CD14-positive monocyte (primary cell): ENCODE data around the gene ARRB1. TPM values are rescaled to one million over a fixed set of nuclear protein-coding genes. Genes with fewer than 3 reads are reported as not detected.

Experiments
- DNase-seq, 3 donors: peaks; one replicate each; pipeline ENCODE4 v3.0.0-alpha.2; 2011 to 2022
- H2AFZ ChIP-seq: 2 replicates; pipeline ENCODE4 v1.6.0; 2012; ENCODE audit warnings: mild to moderate bottlenecking, low read depth, low read length, inconsistent platforms; ENCODE audit not compliant: insufficient read depth, poor library complexity, severe bottlenecking
- H3K27ac ChIP-seq, 2 donors: 1 replicate in 1 of 2; 2 replicates in 1 of 2; pipeline ENCODE4 v1.5.1; 2012 to 2013; ENCODE audit warnings: low read length in 2 of 2, control low read depth in 1 of 2, inconsistent platforms in 1 of 2, low read depth in 1 of 2, mild to moderate bottlenecking in 1 of 2
- H3K27me3 ChIP-seq, 2 donors: one replicate each; pipeline versions ENCODE4 v1.6.0 to v1.6.1; 2011 to 2013; ENCODE audit warnings: low read length in 2 of 2; ENCODE audit not compliant: control insufficient read depth in 2 of 2, insufficient read depth in 2 of 2
- H3K36me3 ChIP-seq, 2 donors: replicated peaks in 1 of 2; 1 replicate in 1 of 2; 2 replicates in 1 of 2; pipeline versions ENCODE4 v1.5.1 to v1.6.1; 2012 to 2013; ENCODE audit warnings: low read length in 2 of 2, control low read depth in 1 of 2, inconsistent platforms in 1 of 2, mild to moderate bottlenecking in 1 of 2; ENCODE audit not compliant: insufficient read depth in 2 of 2, control insufficient read depth in 1 of 2
- H3K4me1 ChIP-seq, 2 donors: 1 replicate in 1 of 2; 2 replicates in 1 of 2; pipeline versions ENCODE4 v1.5.1 to v1.6.1; 2012 to 2013; ENCODE audit warnings: low read length in 2 of 2, control low read depth in 1 of 2, inconsistent platforms in 1 of 2, mild to moderate bottlenecking in 1 of 2, moderate library complexity in 1 of 2; ENCODE audit not compliant: insufficient read depth in 2 of 2, control insufficient read depth in 1 of 2
- H3K4me2 ChIP-seq: replicated peaks from 2 replicates; pipeline ENCODE3; 2012; ENCODE audit warnings: low read length, moderate library complexity, mild to moderate bottlenecking; ENCODE audit not compliant: poor library complexity, severe bottlenecking; ENCODE audit errors: extremely low read depth
- H3K4me3 ChIP-seq, 3 experiments: fragments of 200-600 bp in 1 of 3; sonication (generic) in 1 of 3; replicated peaks in 1 of 3; 1 replicate in 2 of 3; 2 replicates in 1 of 3; pipeline ENCODE4 v1.5.1; 2011 to 2013; ENCODE audit warnings: low read length in 3 of 3, mild to moderate bottlenecking in 3 of 3, control low read depth in 2 of 3, low read depth in 2 of 3, inconsistent platforms in 1 of 3, moderate library complexity in 1 of 3
- H3K79me2 ChIP-seq: 2 replicates; pipeline ENCODE4 v1.6.0; 2012; ENCODE audit warnings: mild to moderate bottlenecking, control low read depth, inconsistent platforms, low read length, moderate library complexity; ENCODE audit not compliant: insufficient read depth
- H3K9ac ChIP-seq: 2 replicates; pipeline ENCODE4 v1.6.0; 2017; ENCODE audit warnings: low read length, mild to moderate bottlenecking; ENCODE audit not compliant: insufficient read depth, poor library complexity, severe bottlenecking
- H3K9me3 ChIP-seq, 2 donors: replicated peaks in 1 of 2; 1 replicate in 1 of 2; 2 replicates in 1 of 2; pipeline versions ENCODE4 v1.5.1 to v1.6.1; 2012 to 2013; ENCODE audit warnings: low read length in 2 of 2, control low read depth in 1 of 2; ENCODE audit not compliant: control insufficient read depth in 1 of 2, insufficient read depth in 1 of 2
- H4K20me1 ChIP-seq: 2 replicates; pipeline ENCODE4 v1.6.0; 2012; ENCODE audit warnings: mild to moderate bottlenecking, low read length, control low read depth, moderate library complexity; ENCODE audit not compliant: insufficient read depth
- H3K27ac Mint-ChIP-seq, 7 donors: one replicate each; pipeline ENCODE4 v1.8.0; 2020; ENCODE audit warnings: mild to moderate bottlenecking in 7 of 7, mixed read lengths in 7 of 7, moderate library complexity in 6 of 7, inconsistent platforms in 2 of 7
- H3K27me3 Mint-ChIP-seq, 3 donors: one replicate each; pipeline ENCODE4 v1.8.0; 2021 to 2022; ENCODE audit warnings: low read depth in 3 of 3, mild to moderate bottlenecking in 3 of 3, mixed read lengths in 3 of 3, moderate library complexity in 3 of 3, inconsistent platforms in 1 of 3
- H3K36me3 Mint-ChIP-seq, 2 donors: one replicate each; pipeline ENCODE4 v1.8.0; 2020; ENCODE audit warnings: mixed read lengths in 2 of 2, inconsistent platforms in 1 of 2, mild to moderate bottlenecking in 1 of 2
- H3K4me1 Mint-ChIP-seq: one replicate; pipeline ENCODE4 v1.8.0; 2020; ENCODE audit warnings: mild to moderate bottlenecking, mixed read lengths
- H3K4me3 Mint-ChIP-seq, 2 donors: one replicate each; pipeline ENCODE4 v1.8.0; 2020; ENCODE audit warnings: mild to moderate bottlenecking in 2 of 2, mixed read lengths in 2 of 2, moderate library complexity in 1 of 2
- H3K9me3 Mint-ChIP-seq, 7 donors: one replicate each; pipeline ENCODE4 v1.8.0; 2020 to 2022; ENCODE audit warnings: mixed read lengths in 7 of 7, mild to moderate bottlenecking in 6 of 7, moderate library complexity in 6 of 7, inconsistent platforms in 2 of 7
- WGBS: methylation state at CpG from one replicate; pipeline ENCODE4 v1.1.5; 2013; ENCODE audit warnings: missing lambda C conversion rate; ENCODE audit not compliant: insufficient coverage; 5-methylcytosine and 5-hydroxymethylcytosine counted together
- intact Hi-C, 2 donors: fragments of 100-400 bp; cut with micrococcal nuclease; formaldehyde crosslinking; loops; one replicate each; pipeline versions ENCODE4 v1.15.0 to v1.15.1; 2023
- polyA plus RNA-seq, 3 donors: library from polyadenylated mRNA; depleted of rRNA in 1 of 3; unstranded in 2 of 3; stranded (reverse) in 1 of 3; fragments of 300-500 nt in 2 of 3; fragments of >200 nt in 1 of 3; fragmentation: Illumina TruSeq in 2 of 3; gene quantifications; 1 replicate in 2 of 3; 2 replicates in 1 of 3; pipeline ENCODE4 v1.2.3, GENCODE V29; 2012 to 2021
- TF ChIP-seq, protein P1 (sequence below): fragments of 200-600 bp; IDR thresholded peaks from one replicate; pipeline ENCODE4 v1.8.0; 2022; ENCODE audit warnings: antibody characterized with exemption, mild to moderate bottlenecking

Gene ARRB1
- polyA plus RNA-seq, 3 donors = 52.6 to 114 (median 66.5) TPM

DNA sequence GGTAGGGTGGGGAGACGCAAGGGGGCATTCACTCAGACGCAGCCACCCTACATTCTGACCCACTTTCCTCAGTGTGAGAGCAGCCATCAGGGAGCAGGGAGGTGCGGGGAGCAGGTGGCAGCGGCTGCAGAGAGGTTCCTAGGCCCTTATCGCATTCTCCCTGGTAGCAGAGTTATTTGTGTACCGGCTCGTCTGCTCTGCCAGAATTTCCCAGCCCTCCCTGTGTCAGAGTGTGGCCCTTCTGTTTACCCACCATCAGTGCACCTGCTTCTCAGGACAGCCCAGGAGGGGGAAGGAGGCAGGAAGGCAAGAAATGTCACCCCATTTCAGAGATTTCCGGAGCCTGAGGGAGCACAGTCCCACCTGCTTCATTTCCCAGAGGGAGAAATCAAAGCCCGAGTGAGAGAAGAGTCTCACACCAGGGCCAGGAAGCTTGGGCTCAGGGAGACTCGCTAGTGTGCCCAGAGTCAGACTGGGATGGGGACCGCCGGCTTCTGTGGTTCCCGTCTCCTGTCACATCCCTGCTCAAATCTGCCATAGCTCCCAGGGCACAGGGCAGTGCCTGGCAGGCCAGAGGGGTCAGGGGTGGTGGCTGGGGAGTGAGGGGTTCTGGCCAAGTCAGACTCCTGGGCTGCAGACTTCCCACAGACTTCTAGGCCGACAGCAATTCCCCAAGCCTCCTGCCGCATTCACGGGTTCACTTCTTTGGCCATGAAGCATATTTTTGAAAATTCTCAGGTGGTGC is 49.7 kb downstream of the ARRB1 start:
- peaks cover 100% of the 10 kb centered on the region for H4K20me1 ChIP-seq
- TF ChIP-seq, protein P1, sequence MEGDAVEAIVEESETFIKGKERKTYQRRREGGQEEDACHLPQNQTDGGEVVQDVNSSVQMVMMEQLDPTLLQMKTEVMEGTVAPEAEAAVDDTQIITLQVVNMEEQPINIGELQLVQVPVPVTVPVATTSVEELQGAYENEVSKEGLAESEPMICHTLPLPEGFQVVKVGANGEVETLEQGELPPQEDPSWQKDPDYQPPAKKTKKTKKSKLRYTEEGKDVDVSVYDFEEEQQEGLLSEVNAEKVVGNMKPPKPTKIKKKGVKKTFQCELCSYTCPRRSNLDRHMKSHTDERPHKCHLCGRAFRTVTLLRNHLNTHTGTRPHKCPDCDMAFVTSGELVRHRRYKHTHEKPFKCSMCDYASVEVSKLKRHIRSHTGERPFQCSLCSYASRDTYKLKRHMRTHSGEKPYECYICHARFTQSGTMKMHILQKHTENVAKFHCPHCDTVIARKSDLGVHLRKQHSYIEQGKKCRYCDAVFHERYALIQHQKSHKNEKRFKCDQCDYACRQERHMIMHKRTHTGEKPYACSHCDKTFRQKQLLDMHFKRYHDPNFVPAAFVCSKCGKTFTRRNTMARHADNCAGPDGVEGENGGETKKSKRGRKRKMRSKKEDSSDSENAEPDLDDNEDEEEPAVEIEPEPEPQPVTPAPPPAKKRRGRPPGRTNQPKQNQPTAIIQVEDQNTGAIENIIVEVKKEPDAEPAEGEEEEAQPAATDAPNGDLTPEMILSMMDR = no peak
- peaks cover 21% of the 10 kb centered on the region for H3K4me1 Mint-ChIP-seq
- H3K9me3 Mint-ChIP-seq = peaks cover 0 to 2% (median 0%) of the 10 kb centered on the region in 7 donors
- H3K4me1 ChIP-seq = no peaks in the 10 kb centered on the region
- intact Hi-C loops = no loop called here
- H3K36me3 ChIP-seq = peaks cover 30 to 56% of the 10 kb centered on the region in 2 donors
- no peaks in the 10 kb centered on the region for H3K9me3 ChIP-seq
- H3K27me3 ChIP-seq = no peaks in the 10 kb centered on the region
- peaks cover 95% of the 10 kb centered on the region for H3K79me2 ChIP-seq
- H3K27me3 Mint-ChIP-seq = peaks cover 0 to 1% (median 0%) of the 10 kb centered on the region in 3 donors
- H3K9ac ChIP-seq = no peak overlapping the region
- H3K4me2 ChIP-seq = no peak overlapping the region
- 85% methylated on average over 6 of the region's 16 CpGs for WGBS
- peak overlapping the region; percentile 0 to 77 (median 59) for H3K27ac Mint-ChIP-seq
- H3K27ac ChIP-seq = peak overlapping the region in 1 of 2 donors; percentile 26
- H3K4me3 ChIP-seq = no peak overlapping the region
- no peak overlapping the region for H3K4me3 Mint-ChIP-seq
- no peak for DNase-seq
- no peak overlapping the region for H2AFZ ChIP-seq
- peaks cover 22 to 56% of the 10 kb centered on the region in 2 donors for H3K36me3 Mint-ChIP-seq

DNA sequence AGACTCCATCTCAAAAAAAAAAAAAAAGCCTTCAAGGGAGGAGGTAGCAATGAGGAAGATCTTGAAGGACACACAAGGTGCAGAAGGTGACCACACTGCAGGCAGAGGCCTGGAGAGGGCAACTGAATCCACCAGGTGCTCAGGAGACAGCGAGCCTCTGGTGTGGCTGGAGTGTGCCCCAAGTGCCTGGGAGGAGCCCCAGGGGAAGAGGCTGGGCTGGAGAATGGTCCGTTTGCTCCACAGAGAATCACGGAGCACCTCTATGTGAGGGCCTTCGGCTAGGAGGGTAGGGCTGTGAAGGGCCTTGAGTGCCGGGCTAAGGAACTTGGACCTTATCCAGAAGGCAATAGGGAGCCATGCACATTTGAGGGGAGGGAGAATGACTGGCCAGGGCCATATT is 50.3 kb downstream of the ARRB1 start:
- H3K4me1 Mint-ChIP-seq = peaks cover 18% of the 10 kb centered on the region
- no peak overlapping the region for H3K4me3 Mint-ChIP-seq
- Histone ChIP-seq H3K9me3 (no peaks in the 10 kb centered on the region), H3K9ac (no peak overlapping the region), H3K4me3 (no peak overlapping the region), H3K36me3 (peaks cover 27 to 56% of the 10 kb centered on the region in 2 donors), H2AFZ (no peak overlapping the region), H3K4me2 (no peak overlapping the region), H4K20me1 (peaks cover 100% of the 10 kb centered on the region), H3K79me2 (peaks cover 95% of the 10 kb centered on the region), H3K4me1 (no peaks in the 10 kb centered on the region), H3K27ac (peak overlapping the region in 1 of 2 donors; percentile 26), H3K27me3 (no peaks in the 10 kb centered on the region)
- DNase-seq = no peak
- intact Hi-C loops = no loop called here
- 98% methylated on average over 4 of the region's 5 CpGs for WGBS
- peaks cover 0 to 2% (median 0%) of the 10 kb centered on the region in 7 donors for H3K9me3 Mint-ChIP-seq
- H3K36me3 Mint-ChIP-seq = peaks cover 23 to 55% of the 10 kb centered on the region in 2 donors
- peaks cover 0 to 1% (median 0%) of the 10 kb centered on the region in 3 donors for H3K27me3 Mint-ChIP-seq
- peak overlapping the region in 2 of 7 donors; percentile 12 to 28 for H3K27ac Mint-ChIP-seq
- TF ChIP-seq, protein P1 = no peak
